Hypothalamus (tissue), 51 donors: Measurements from ENCODE around the gene ACOT7.

Experiments
- DNase-seq, 51 donors: peaks; one replicate each; lab custom pipeline; 2025; lab: John Stamatoyannopoulos, UW

ACOT7 gene

DNA sequence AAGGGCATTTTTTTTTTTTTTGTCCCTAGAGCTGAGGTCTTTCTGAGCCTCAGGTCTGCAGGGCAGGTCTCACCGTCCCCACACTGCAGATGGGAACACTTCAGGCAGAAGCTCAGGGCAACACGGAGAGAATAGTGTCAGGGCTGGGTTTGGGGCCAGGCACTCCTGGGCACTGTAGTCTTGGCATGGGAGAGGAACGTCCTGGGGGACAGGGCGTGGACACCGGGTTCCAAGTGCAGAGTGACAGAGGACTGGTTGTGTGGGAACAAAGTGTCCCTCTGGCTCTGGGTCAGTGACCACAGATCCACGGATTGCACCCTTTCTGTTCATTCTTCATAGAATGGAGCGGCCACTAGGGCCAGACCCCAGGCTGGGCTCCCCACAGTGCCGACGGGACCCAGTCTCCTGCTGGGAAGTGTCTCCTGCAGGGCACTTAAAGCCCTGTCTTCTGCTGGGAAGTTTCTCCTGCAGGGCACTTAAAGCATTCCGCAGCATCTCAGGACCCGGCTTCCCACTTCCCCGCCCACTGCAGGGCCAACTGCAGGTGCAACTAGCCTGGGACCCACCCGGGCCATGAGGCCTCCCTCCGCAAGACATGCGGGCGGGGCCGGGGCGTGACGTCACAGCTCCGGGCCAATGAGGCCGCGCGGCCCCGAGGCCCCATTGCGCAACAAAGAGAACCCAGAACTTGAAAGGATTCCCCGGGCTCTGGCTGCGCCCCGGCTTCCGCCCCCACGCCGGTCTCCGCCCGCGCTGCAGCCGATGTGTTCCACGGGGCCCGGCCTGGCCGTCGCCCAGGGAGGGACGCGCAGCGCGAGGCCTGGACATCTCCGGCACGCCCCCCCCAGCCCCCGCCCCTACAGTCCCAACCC lies 133.8 kb downstream of the ACOT7 start:
- peak in 37 of 51 donors; percentile 6 to 61 (median 32) for DNase-seq

DNA sequence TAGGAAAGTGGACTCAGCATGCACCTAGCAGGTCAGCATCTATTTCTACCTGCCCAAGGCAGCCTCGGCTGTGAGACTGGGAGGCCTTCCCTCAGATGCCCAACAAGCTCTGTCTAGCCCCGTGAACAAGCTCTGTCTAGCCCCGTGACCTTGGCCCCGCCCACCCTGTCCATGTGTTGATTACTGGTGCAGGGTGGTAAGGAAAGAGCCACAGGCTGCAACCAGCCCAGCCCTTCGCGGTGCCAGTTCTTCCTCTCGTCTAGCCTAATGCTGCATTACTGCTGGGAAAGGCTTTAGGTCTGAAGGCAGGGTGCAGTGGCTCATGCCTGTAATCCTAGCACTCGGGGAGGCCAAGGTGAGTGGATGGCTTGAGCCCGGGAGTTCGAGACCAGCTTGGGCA lies 134.9 kb downstream of the ACOT7 start:
- no peak for DNase-seq

DNA sequence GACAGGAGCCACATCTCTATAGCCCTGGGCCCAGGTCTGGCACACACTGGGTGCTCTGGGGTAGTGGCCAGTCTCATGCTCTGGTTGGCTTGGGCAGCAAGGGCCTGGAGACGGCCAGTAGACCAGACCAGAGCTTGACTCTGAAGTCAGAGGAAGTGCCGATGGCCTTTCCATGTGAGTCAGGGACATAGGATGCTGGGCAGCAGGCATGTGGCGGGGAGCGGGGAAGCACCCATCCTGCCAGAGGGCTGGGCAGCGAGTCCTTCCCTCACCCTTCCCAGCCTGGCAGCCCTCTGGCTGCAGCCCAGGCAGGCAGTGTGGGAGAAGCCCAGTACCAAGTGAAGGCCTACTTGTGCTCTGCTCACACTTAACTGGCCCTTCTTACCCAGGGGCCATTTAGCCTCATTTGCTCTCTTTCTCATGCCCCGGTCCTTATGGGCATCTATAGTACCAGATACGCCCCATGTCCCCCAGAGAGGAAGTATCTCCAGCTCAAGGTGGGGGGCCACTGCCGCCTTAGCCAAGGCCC lies 136.0 kb downstream of the ACOT7 start:
- no peak for DNase-seq

DNA sequence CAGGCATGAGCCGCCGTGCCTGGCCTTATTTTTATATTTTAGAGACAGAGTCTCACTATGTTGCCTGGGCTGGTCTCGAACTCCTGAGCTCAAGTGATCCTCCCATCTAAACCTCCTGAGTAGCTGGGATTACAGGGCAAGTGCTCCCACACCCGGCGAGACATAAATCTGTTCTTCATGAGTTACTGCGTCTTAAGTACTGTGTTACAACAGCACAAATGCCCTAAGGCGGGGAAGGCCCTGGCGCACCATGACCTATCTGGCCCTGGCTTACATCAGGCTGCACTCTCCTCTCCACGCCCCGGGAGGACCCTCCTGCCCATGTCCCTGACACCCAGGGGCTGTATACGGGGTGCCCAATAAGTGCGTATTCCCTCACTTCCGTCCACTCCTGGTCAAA lies 136.9 kb downstream of the ACOT7 start:
- no peak for DNase-seq

DNA sequence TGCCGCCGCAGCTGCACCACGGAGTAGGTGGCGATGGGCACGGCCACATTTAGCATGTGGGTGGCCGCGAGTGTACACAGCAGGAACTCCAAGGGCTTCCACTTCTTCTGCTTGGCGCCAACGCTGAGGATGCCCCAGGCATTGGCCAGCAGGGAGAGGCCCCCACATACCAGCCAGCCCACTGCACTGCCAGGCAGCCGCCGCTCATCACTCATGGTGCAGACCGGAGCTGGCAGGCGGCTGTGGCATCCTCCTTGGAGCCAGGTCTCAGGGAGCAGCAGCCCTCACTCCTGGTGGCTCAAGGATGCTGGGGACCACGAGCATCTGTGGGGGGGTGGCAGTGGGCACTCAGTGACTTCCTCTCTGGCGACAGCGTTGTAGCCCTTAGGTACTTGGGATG lies 138.9 kb downstream of the ACOT7 start:
- DNase-seq, result no peak

DNA sequence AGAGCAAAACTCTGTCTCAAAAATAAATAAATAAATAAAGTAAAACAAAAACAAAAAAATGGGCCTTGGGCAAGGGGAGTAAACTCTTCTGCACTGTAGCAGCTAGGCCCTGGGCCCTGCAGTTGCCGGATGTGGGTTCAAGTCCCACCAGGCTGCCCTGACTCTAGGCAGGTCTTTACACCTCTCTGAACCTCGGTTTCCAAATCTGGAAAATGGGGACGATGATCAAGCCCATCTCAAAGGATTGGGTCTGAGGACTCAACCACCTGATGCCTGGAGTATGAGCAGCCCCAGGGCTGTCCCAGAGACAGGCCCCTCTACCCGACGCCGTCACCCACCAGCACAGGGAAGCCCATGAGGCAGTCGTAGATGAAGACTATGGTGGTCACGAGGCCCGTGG lies 140.2 kb downstream of the ACOT7 start:
- DNase-seq, result no peak

DNA sequence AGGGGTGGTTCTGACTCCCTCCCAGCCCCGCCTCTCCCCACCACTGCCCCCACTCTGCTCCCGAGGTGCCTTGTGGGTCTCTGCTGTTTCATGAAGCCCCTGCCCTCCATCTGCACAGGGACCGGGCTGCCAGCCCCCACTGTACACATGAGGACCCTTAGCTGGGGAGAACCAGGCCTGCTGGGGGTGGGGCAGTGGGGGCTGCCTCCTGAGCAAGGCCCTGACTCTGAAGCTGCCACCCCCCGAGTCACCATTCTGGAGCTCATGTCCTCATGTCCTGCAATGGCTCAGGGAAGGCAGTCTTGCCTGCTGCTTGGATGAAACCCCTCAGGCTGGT lies 141.2 kb downstream of the ACOT7 start:
- DNase-seq, result no peak

DNA sequence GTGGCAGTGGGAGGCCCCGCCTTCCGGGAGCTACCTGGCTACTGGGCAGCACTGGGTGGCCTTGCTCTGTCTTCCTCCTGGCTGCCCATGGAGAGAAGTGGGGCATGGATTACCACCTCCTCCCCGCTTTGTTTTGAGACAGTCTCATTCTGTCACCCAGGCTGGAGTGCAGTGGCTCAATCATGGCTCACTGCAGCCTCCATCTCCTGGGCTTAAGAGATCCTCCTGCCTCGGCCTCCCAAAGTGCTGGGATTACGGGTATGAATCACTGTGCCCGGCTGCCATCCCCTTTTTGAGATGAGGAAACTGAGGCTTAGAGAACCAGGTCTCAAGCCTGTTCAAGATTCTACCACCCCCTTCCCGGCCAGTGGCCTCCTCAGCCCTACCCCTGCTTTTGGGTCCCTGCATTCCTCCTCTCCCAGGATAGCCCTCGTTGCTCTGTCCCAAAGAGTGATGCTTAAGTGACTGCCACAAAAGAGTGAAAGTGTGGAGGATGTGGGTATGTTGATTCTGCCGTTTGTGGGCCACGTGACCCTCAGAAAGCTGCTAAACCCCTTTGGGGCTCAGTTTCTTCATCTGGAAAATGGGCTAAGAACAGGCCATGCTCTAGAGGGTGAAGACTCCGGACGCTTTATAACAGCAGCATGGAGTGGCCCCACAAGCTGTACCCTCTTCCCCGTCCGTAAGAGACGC lies 141.7 kb downstream of the ACOT7 start:
- no peak for DNase-seq

DNA sequence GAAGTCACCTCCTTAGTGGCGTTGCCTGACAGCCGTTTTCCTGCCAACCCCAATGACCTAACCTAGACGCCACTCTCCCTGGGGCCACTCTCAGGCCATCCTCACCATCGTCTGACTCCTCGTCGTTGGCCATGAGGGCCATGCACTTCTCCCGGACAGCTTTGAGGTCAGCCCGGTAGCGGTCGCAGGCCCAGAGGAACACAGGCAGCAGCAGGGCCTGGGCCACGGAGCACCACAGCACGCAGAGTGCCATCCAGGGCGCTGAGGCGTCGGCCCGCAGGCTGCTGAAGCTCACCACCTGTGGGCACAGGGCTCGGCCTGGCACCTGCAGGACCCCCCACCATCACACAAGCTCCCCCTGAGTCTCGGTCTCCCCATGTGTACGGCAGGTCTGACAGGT lies 142.3 kb downstream of the ACOT7 start:
- no peak for DNase-seq

DNA sequence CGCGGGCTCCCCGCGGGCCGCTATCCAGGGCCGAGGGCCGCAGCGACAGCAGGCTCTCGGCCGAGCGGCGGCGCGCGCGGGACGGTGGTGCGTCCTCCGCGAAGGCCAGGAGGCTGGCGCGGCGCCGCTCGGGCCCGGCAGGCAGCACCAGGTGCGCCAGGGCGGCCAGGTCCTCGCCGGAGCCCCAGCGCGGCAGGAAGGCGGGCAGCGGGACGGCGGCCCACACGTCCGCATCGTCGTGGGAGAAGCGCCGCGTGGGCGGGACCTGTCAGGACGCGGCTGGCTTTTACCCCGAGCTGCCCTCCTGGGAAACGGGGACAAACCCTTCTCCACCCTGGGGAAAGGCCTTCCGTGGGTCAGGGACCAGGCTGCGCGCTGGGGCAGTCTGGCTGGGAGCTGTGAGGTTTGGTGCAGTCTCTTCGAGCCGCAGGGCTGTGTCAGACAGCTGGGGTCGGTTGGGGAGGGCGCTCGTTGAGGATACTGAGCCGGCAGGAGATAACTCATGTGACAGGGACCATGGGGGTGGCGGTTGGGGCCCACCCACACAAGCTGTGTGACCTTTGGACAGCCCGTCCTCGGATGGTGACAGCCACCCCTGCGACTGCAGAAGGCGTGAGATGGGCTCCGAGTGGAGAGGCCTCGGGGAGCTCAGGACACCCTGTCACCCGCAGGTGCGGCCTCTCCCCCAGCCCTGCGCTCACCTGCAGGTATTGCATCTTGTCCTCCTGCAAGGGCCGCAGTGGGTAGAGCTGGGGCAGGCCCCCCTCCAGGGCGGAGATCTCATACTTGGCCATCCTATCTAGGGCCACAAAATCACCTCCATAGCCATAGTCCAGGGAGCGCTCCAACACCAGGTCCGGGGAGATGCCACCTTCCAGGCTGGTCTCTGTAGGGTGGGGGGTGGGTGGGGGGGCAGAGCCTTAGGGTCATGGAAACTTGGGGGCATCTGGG lies 143.6 kb downstream of the ACOT7 start:
- DNase-seq, result no peak

DNA sequence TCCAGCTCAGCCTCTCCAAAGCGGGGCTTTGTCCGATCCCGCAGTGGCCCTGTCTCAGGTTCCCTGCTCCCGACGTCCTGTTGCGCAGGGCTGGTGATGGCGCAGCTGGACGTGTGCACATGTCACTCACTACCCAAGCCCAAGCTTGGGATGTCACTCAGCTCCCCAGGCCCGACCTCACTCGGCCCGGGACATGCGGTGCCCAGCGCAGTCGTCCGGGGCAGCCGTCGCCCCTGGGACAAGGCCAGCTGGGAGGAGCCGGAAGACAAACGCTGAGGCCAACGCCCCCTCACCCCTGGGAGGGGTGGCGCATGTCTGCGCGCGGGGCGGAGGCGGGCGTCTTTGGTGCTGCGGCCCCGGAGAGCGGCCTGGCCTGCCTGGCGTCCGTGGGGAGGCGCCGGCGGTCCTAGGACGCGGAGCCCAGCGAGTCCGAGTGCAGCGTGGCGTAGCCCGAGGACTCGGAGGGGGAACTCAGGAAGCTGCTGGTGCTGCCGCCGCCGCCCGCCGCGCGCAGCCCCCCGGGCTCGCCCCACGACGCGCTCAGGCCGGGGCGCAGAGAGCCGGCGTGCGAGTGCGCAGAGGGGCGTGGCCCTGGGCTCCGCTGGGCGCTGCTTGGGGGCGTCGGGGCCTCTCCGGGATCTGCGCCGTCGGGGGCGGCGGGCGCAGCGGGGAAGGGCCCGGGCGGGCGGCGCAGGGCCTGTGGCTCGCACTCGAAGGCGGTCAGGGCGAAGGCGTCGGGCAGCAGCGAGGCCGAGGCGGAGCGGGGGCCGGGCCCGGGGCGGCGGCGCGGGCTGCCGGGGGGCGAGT lies 144.4 kb downstream of the ACOT7 start:
- no peak for DNase-seq

DNA sequence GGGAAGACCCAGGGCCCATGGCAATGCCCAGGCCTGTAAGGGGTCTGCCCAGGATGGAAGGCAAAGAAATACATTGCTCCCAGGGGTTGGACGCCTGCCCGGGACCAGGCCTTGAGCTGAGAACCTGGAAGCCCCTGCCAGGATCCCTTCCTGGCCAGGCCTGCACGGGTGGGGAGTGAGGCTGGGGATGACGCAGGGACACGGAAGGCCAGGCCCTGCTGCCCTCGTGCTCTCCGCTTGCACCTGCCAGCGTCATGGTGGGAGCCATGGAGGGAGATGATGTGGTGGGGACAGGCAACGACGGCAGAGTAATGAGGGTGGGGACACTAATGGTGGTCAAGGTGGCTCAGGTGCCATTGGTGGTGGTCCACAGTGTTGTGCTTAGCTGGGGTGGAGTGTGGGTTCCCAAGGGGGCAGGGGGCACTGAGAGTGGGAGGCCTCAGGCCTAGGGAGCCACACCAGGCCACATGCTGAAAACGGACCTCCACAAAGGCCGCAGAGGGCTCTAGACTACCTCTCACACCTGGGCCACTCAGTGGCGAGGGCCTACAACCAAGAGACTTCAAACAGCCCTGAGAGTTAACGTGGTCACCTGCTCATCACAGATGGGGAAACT lies 145.3 kb downstream of the ACOT7 start:
- DNase-seq, result no peak

DNA sequence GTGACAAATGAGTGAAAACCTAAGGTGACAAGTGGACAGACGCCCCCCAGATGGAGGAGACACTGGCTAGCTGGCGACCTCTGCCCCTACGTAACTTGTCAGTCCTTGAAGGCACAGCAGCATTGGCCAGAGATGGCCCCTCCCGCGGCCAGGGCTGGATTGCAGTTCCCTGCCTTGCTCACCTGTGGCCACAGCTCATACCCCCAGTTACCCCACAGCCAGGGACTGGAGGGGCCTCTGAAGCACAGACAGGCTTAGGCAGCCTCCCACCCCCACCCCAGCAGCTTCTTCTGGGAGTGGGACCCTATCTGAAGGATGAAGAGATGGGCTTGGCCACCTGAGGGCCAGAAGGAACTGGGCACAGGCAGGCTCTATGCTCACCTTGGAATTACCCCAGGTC lies 145.9 kb downstream of the ACOT7 start:
- DNase-seq, result no peak

DNA sequence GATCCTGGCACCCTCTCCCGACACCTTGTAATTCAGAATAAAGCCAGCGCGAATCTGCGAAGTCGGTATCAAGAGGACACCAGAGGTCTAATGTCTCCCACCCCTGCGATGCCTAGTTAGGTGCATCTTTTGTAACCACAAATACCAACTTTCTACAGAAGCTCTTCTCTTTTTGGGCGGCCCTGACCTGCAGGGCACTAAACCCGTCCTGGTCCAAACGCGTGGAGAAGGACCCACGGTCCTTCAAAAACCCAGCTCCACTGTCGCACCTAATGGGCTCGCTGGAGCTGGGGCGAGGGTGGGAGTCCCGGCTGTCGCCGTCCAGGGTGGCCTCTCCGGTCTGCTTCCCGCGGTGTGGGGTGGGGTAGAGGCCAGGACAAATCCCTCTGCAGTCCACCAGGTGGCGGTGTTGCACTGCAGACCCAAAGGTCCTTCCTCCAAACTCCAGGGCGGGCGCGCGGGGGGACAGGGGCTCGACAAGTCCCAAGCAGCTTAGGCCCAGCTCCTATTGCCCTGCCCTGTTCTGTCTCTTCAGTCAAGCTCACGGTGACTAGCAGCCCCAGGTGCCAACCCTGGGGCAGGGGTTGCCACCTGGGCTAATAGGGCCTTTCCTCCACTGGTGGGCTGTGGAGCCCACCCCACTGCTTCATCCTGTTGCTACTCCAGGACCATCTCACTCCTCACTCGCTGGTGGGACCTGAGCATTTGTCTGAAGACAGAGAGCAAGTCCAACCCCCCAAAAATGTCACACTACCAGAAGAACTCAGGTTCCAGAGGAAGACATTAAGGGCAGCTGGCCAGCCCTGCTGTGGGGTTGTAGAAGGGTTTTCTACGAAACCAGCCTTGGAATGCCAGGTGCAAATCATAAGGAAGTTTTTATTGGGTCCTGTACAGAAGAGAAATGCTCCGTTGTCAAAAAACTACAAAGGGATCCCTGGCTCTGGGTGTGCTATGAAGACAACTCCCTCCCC lies 146.8 kb downstream of the ACOT7 start:
- peak in 47 of 51 donors; percentile 17 to 83 (median 54) for DNase-seq

DNA sequence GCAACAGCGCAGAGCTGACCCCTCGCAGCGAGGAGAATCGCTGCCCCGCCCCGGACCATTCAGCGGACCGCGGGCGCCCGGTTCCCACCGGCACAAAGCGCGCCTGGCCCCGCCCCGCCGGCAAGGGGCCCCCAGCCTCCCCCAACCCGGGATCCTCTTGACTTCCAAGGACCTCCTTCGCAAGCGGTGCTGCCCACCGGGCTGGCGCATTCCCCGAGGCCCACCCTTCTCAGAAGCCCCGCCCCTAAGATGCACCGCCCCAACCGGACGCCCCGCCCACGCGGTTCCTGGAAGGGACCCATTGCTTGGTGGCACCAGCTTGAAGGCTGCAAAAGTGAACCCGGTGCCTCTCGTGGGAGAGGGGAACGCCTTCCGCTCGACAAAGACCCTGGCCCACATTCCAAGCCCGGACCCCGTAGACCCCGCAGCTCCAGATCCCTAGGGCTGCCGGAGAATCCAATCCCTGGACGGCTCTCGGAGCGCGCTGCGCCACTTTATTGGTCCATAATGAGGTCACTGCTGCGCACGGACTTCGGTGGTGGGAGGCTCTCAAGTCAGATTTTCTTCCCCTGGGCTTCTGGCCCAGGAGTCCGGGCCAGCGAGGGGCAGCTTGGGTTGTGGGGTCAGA lies 147.6 kb downstream of the ACOT7 start:
- peak in 7 of 51 donors; percentile 14 to 41 (median 25) for DNase-seq

DNA sequence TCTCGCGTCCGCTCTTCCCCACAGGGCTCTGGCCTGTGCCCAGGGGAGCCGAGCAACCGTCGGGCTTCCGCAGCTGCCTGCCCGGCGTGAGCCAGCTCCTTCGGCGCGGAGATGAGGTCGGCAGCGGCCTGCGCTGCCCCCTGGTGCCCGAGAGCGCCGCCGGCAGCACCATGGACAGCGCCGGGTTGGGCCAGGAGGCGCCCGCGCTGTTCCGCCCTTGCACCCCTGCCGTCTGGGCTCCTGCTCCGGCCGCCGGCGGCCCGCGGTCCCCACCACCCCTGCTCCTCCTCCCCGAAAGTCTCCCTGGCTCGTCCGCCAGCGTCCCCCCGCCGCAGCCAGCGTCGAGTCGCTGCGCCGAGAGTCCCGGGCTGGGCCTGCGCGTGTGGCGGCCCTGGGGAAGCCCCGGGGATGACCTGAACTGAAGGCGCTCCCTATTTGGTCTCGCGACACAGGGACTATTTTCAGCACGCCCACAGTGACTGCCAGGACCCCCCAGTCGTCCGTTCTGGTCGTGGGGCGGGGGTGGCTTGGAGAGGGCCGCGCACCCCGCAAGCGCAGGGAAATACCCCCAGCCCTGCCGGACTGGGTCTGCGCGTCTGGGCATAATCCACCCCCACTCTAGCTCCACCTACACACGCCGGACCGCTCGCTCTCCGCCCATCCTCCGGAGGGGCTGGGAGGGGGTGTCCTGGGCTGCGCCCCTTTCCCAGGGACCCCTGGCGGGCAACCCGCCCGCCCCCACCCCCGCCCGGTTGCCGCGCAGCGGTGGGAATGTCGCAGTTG lies 148.3 kb downstream of the ACOT7 start:
- DNase-seq, result peak in 41 of 51 donors; percentile 4 to 74 (median 44)
